ENCODE data around the gene DIABLO. TPM values are rescaled to one million over a fixed set of nuclear protein-coding genes. Genes with fewer than 3 reads are reported as not detected.
A peak's percentile ranks its signal among the peaks of the same experiment; 100 is the strongest.
"Not testable (repeated sequence)": the region's sequence is repeated elsewhere in the genome, so short reads cannot be mapped to it uniquely, and the experiment has no call there.

Gene DIABLO
- 10 to 100 TPM; 17.9 to 31.1 TPM for polyA plus RNA-seq

DNA sequence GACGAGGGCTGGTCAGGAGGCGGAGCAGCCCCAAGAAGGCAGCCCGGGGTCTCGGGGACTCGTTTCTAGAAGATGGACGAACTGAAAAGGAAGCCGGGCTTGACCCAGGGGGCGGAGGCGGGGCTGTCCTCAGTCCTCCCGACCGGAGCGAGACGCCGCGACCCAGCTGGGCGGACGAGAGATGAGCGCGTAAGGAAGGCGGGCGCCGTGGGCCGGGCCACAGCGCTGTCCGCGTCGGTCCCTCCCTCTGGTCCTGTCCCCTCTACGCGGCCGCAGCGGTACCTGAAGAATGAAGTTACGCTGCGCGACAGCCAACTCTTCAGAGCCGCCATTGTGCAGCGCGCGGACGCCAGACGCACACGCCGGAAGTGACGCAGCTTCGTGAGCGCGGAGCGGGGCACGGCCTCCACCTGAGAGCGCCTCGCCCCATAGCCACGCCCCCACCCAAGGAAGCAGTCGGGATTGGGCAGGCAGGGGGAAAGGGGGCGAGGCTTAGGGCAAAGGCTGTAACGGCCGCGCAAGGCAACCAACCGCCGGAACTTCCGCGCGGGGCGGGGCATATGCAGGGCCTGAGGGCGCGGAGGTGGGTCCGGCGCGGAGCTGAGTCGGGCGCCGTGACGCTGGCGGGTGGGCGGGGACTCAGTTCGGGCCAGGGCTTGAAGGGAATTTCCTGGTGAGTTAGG, at the start of gene DIABLO:
Gene DIABLO (minus strand): TSS at position 370 of the 683 bp plus-strand sequence. CDS start 38 bp downstream, at position 332.
- Histone ChIP-seq H3K27me3 (ENCODE audit: control insufficient read depth in 1 of 2, insufficient read depth in 2 of 2, low read length in 2 of 2) (no peaks in the 10 kb centered on the region), H3K4me1 (ENCODE audit: control insufficient read depth in 2 of 2, insufficient read depth in 2 of 2, low read length in 1 of 2) (peaks cover 3 to 13% of the 10 kb centered on the region in 2 donors), H3K9me3 (ENCODE audit: control insufficient read depth in 2 of 2, insufficient read depth in 1 of 2, low read depth in 1 of 2, low read length in 1 of 2) (peaks cover 0 to 2% of the 10 kb centered on the region in 2 donors), H3K36me3 (ENCODE audit: control insufficient read depth in 2 of 2, insufficient read depth in 2 of 2, low read length in 1 of 2) (peaks cover 3 to 11% of the 10 kb centered on the region in 2 donors), H3K4me3 (ENCODE audit: low read depth in 1 of 2, low read length in 2 of 2) (peak within 1 kb of the TSS; percentile 70 to 84), H3K27ac (ENCODE audit: low read depth in 2 of 2, low read length in 1 of 2) (peak within 1 kb of the TSS; percentile 96 to 100)
- WGBS, 2 donors: 0% methylated on average over 66 to 74 of the region's 74 CpGs

DNA sequence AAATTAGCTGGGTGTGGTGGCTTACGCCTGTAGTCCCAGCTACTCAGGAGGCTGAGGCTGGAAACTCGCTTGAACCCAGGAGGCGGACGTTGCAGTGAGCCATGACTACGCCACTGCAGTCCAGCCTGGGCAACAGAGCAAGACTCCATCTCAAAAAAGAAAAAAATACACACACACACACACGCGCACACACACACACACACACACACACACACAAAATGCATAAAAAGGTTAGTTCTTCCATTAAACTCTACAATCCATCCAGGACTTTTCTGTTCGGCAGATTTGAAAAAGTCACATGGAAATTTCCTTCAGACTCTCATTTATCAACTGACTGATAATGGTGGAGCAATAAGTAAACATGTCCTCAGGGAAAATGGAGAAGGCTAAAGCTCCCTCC, 49.6 kb upstream of the DIABLO start:
- no peak overlapping the region for H3K4me3 ChIP-seq (ENCODE audit: low read depth in 1 of 2, low read length in 2 of 2)
- no peaks in the 10 kb centered on the region for H3K27me3 ChIP-seq (ENCODE audit: control insufficient read depth in 1 of 2, insufficient read depth in 2 of 2, low read length in 2 of 2)
- H3K9me3 ChIP-seq (ENCODE audit: control insufficient read depth in 2 of 2, insufficient read depth in 1 of 2, low read depth in 1 of 2, low read length in 1 of 2): no peaks in the 10 kb centered on the region
- WGBS, 2 donors: 78% methylated on average over 8 of the region's 8 CpGs
- no peaks in the 10 kb centered on the region for H3K4me1 ChIP-seq (ENCODE audit: control insufficient read depth in 2 of 2, insufficient read depth in 2 of 2, low read length in 1 of 2)
- H3K36me3 ChIP-seq (ENCODE audit: control insufficient read depth in 2 of 2, insufficient read depth in 2 of 2, low read length in 1 of 2): peaks cover 0 to 9% of the 10 kb centered on the region in 2 donors
- no peak overlapping the region for H3K27ac ChIP-seq (ENCODE audit: low read depth in 2 of 2, low read length in 1 of 2)

DNA sequence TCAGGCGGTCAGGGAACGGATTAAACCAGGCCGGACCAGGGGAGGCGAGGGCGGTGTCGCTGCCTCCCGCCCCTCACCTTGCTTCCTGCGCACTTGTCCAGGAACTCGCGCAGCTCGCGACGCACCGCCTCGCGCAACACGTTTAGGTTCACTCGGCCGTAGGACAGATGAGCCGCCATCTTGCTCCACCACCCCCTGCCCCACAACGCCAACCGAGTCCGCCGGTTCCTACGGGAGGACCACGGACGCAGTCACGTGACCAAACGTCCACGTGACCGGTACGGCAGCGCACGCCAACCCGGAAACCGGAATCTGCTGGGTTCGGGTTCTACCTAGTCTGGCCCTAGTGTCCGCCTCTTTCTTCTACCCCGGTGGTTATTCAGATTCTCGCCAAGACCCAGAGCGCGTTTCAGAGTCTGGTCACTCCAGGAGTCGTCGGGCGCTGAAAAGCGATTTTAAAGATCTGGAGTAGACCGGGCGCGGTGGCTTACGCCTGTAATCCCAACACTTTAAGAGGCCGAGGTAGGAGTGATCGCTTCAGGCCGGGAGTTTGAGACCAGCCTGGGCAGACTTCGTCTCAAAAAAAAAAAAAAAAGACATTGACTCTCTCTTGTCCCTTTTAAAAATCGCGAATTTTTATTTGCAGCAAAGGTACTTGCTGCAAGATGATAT, 40.5 kb upstream of the DIABLO start, which contains the start of gene VPS33A:
Gene VPS33A (minus strand): TSS at position 265 of the 672 bp plus-strand sequence. CDS start 86 bp downstream, at position 179.
- 0% methylated on average over 56 of the region's 56 CpGs for WGBS, 2 donors
- H3K36me3 ChIP-seq (ENCODE audit: control insufficient read depth in 2 of 2, insufficient read depth in 2 of 2, low read length in 1 of 2): peaks cover 0 to 3% of the 10 kb centered on the region in 2 donors
- H3K27me3 ChIP-seq (ENCODE audit: control insufficient read depth in 1 of 2, insufficient read depth in 2 of 2, low read length in 2 of 2): no peaks in the 10 kb centered on the region
- H3K4me3 ChIP-seq (ENCODE audit: low read depth in 1 of 2, low read length in 2 of 2): peak within 1 kb of the TSS; percentile 77 to 81
- H3K27ac ChIP-seq (ENCODE audit: low read depth in 2 of 2, low read length in 1 of 2): peak within 1 kb of the TSS; percentile 93 to 95
- H3K4me1 ChIP-seq (ENCODE audit: control insufficient read depth in 2 of 2, insufficient read depth in 2 of 2, low read length in 1 of 2): peaks cover 0 to 2% of the 10 kb centered on the region in 2 donors
- H3K9me3 ChIP-seq (ENCODE audit: control insufficient read depth in 2 of 2, insufficient read depth in 1 of 2, low read depth in 1 of 2, low read length in 1 of 2): no peaks in the 10 kb centered on the region

DNA sequence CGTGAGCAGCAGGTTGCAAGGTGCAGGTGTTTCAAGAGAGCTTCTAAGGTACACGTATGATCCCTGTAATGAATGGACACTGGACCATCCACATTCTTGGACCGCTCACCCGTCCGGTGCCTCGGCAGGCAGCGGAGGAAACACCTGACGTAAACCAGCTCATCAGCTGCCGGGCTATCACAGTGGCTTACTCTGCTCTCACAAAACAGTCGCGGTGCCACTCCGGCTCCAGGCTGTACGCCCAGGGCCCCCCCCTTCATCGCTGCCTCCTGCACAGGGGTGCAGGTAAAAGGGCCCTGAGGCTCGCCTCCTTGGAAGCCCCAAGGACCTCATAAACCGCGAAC, 40.0 kb upstream of the DIABLO start:
- H3K9me3 ChIP-seq (ENCODE audit: control insufficient read depth in 2 of 2, insufficient read depth in 1 of 2, low read depth in 1 of 2, low read length in 1 of 2): no peaks in the 10 kb centered on the region
- peak overlapping the region; percentile 77 to 81 for H3K4me3 ChIP-seq (ENCODE audit: low read depth in 1 of 2, low read length in 2 of 2)
- H3K27me3 ChIP-seq (ENCODE audit: control insufficient read depth in 1 of 2, insufficient read depth in 2 of 2, low read length in 2 of 2): no peaks in the 10 kb centered on the region
- peak overlapping the region; percentile 93 to 95 for H3K27ac ChIP-seq (ENCODE audit: low read depth in 2 of 2, low read length in 1 of 2)
- peaks cover 0 to 2% of the 10 kb centered on the region in 2 donors for H3K4me1 ChIP-seq (ENCODE audit: control insufficient read depth in 2 of 2, insufficient read depth in 2 of 2, low read length in 1 of 2)
- H3K36me3 ChIP-seq (ENCODE audit: control insufficient read depth in 2 of 2, insufficient read depth in 2 of 2, low read length in 1 of 2): peaks cover 2 to 3% of the 10 kb centered on the region in 2 donors
- 0 to 1% methylated on average over 17 of the region's 17 CpGs for WGBS, 2 donors

DNA sequence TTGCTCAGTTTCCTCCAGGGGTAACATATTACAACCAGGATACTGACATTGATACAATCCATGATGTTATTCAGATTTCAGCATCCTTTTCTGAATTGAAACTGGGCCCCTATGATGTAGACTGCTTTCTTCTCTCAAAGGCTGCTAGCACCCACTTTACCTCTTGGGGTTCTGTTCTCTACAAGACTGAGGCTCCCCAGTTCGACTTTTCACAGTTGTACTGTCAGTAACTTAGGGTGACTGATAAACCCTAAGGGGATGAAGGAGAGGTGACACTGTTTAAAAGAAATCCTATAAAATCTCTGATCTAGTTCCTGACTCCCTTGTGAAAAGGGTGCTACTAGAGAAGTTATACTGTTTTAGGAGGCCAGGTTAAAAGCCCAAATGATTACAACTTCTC, 39.6 kb upstream of the DIABLO start:
- WGBS, 2 donors: 7 to 14% methylated on average over 1 of the region's 1 CpG
- peaks cover 0 to 2% of the 10 kb centered on the region in 2 donors for H3K4me1 ChIP-seq (ENCODE audit: control insufficient read depth in 2 of 2, insufficient read depth in 2 of 2, low read length in 1 of 2)
- no peaks in the 10 kb centered on the region for H3K9me3 ChIP-seq (ENCODE audit: control insufficient read depth in 2 of 2, insufficient read depth in 1 of 2, low read depth in 1 of 2, low read length in 1 of 2)
- peak overlapping the region; percentile 93 to 95 for H3K27ac ChIP-seq (ENCODE audit: low read depth in 2 of 2, low read length in 1 of 2)
- H3K4me3 ChIP-seq (ENCODE audit: low read depth in 1 of 2, low read length in 2 of 2): peak overlapping the region; percentile 77 to 81
- H3K36me3 ChIP-seq (ENCODE audit: control insufficient read depth in 2 of 2, insufficient read depth in 2 of 2, low read length in 1 of 2): peaks cover 2 to 3% of the 10 kb centered on the region in 2 donors
- no peaks in the 10 kb centered on the region for H3K27me3 ChIP-seq (ENCODE audit: control insufficient read depth in 1 of 2, insufficient read depth in 2 of 2, low read length in 2 of 2)

DNA sequence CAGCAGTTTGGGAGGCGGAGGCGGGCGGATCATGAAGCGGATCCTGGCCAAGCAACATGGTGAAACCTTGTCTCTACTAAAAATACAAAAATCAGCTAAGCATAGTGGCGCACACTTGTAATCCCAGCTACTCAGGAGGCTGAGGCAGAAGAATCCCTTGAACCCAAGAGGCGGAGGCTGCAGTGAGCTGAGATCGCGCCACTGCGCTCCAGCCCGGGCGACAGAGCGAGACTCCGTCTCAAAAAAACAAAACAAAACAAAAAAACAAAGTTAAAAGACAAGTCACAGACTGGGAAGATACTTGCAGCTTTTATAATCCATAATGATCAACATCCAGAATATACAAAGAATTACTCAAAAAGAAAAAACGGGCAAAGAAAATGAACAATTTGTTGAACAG, 34.9 kb upstream of the DIABLO start:
- WGBS, 2 donors: 90 to 91% methylated on average over 14 of the region's 14 CpGs
- not testable (repeated sequence) for H3K4me1 ChIP-seq (ENCODE audit: control insufficient read depth in 2 of 2, insufficient read depth in 2 of 2, low read length in 1 of 2); H3K4me3 ChIP-seq (ENCODE audit: low read depth in 1 of 2, low read length in 2 of 2); H3K9me3 ChIP-seq (ENCODE audit: control insufficient read depth in 2 of 2, insufficient read depth in 1 of 2, low read depth in 1 of 2, low read length in 1 of 2); H3K27me3 ChIP-seq (ENCODE audit: control insufficient read depth in 1 of 2, insufficient read depth in 2 of 2, low read length in 2 of 2); H3K36me3 ChIP-seq (ENCODE audit: control insufficient read depth in 2 of 2, insufficient read depth in 2 of 2, low read length in 1 of 2); H3K27ac ChIP-seq (ENCODE audit: low read depth in 2 of 2, low read length in 1 of 2)

DNA sequence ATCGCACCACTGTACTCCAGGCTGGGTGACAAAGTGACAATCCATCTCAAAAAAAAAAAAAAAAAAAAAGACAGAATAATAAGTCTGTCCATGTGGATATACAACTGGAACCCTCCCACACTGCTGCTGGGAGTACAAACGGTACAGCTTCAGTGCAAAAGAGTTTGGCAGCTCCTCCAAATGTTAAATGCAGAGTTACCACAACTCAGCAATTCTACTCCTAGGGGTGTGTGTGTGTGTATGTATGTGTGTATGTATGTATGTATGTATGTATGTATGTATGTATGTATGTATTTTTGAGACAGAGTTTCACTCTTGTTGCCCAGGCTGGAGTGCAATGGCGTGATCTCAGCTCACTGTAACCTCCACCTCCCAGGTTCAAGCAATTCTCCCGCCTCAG, 33.1 kb upstream of the DIABLO start:
- not testable (repeated sequence) for H3K36me3 ChIP-seq (ENCODE audit: control insufficient read depth in 2 of 2, insufficient read depth in 2 of 2, low read length in 1 of 2); H3K9me3 ChIP-seq (ENCODE audit: control insufficient read depth in 2 of 2, insufficient read depth in 1 of 2, low read depth in 1 of 2, low read length in 1 of 2); H3K4me3 ChIP-seq (ENCODE audit: low read depth in 1 of 2, low read length in 2 of 2); H3K4me1 ChIP-seq (ENCODE audit: control insufficient read depth in 2 of 2, insufficient read depth in 2 of 2, low read length in 1 of 2); H3K27me3 ChIP-seq (ENCODE audit: control insufficient read depth in 1 of 2, insufficient read depth in 2 of 2, low read length in 2 of 2); H3K27ac ChIP-seq (ENCODE audit: low read depth in 2 of 2, low read length in 1 of 2)
- 89 to 92% methylated on average over 4 of the region's 4 CpGs for WGBS, 2 donors

DNA sequence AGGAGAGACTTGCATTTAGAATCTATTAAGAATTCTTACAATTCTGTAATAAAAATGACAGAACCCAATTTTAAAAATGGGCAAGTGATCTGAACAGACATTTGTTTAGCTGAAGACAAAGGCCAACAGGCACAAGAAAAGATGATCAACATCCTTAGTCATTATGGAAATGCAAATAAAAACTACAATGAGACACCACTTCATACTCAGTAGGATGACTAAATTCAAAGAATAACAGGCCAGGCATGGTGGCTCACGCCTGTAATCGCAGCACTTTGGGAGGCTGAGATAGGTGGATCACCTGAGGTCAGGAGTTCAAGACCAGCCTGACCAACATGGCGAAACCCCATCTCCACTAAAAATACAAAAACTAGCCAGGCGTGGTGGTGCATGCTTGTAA, 32.6 kb upstream of the DIABLO start:
- not testable (repeated sequence) for H3K27me3 ChIP-seq (ENCODE audit: control insufficient read depth in 1 of 2, insufficient read depth in 2 of 2, low read length in 2 of 2); H3K36me3 ChIP-seq (ENCODE audit: control insufficient read depth in 2 of 2, insufficient read depth in 2 of 2, low read length in 1 of 2); H3K27ac ChIP-seq (ENCODE audit: low read depth in 2 of 2, low read length in 1 of 2); H3K4me1 ChIP-seq (ENCODE audit: control insufficient read depth in 2 of 2, insufficient read depth in 2 of 2, low read length in 1 of 2); H3K4me3 ChIP-seq (ENCODE audit: low read depth in 1 of 2, low read length in 2 of 2); H3K9me3 ChIP-seq (ENCODE audit: control insufficient read depth in 2 of 2, insufficient read depth in 1 of 2, low read depth in 1 of 2, low read length in 1 of 2)
- 94 to 96% methylated on average over 4 of the region's 4 CpGs for WGBS, 2 donors

DNA sequence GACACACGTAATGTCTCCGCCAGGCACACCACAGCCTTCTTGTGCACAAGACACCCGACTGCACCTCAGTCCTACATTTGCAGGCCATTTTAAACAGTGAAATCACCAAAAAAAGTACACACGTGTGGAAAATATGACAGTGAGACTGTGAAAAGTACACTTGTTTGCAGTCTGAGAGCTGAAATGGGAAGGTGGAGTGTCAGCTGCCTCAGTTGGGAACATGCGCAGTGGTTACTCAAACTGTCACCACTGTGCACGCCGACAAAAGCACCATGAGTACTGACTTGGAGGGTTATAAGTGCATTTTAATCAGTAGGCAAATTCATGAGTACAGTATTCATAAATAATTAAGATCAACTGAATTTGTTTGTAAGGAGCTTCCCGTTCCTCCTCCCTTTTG, 24.7 kb upstream of the DIABLO start:
- peaks cover 8% of the 10 kb centered on the region in 2 donors for H3K36me3 ChIP-seq (ENCODE audit: control insufficient read depth in 2 of 2, insufficient read depth in 2 of 2, low read length in 1 of 2)
- no peaks in the 10 kb centered on the region for H3K9me3 ChIP-seq (ENCODE audit: control insufficient read depth in 2 of 2, insufficient read depth in 1 of 2, low read depth in 1 of 2, low read length in 1 of 2)
- H3K4me3 ChIP-seq (ENCODE audit: low read depth in 1 of 2, low read length in 2 of 2): no peak overlapping the region
- WGBS, 2 donors: 95 to 96% methylated on average over 8 of the region's 8 CpGs
- no peaks in the 10 kb centered on the region for H3K4me1 ChIP-seq (ENCODE audit: control insufficient read depth in 2 of 2, insufficient read depth in 2 of 2, low read length in 1 of 2)
- no peaks in the 10 kb centered on the region for H3K27me3 ChIP-seq (ENCODE audit: control insufficient read depth in 1 of 2, insufficient read depth in 2 of 2, low read length in 2 of 2)
- no peak overlapping the region for H3K27ac ChIP-seq (ENCODE audit: low read depth in 2 of 2, low read length in 1 of 2)

DNA sequence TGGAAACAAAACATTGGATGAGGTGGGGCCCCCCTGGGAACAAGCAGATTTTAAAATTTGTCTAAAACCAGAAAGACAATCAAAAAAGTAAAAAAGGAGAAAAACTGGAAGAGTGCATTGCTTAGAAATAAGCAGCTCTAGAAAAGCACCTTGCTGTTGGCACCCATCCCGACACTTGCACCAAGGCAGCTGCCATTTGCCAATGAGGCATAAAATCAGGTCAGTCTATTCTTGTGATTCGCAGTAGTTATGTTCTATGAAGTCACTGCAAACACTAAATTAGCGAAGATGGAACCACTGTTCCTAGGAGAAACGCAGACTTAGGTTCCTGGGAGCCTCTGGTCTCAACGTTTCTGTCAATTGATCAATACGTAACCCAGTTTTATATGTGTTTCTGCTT, 24.2 kb upstream of the DIABLO start:
- H3K4me1 ChIP-seq (ENCODE audit: control insufficient read depth in 2 of 2, insufficient read depth in 2 of 2, low read length in 1 of 2): no peaks in the 10 kb centered on the region
- no peaks in the 10 kb centered on the region for H3K27me3 ChIP-seq (ENCODE audit: control insufficient read depth in 1 of 2, insufficient read depth in 2 of 2, low read length in 2 of 2)
- peaks cover 8% of the 10 kb centered on the region in 2 donors for H3K36me3 ChIP-seq (ENCODE audit: control insufficient read depth in 2 of 2, insufficient read depth in 2 of 2, low read length in 1 of 2)
- H3K4me3 ChIP-seq (ENCODE audit: low read depth in 1 of 2, low read length in 2 of 2): no peak overlapping the region
- no peak overlapping the region for H3K27ac ChIP-seq (ENCODE audit: low read depth in 2 of 2, low read length in 1 of 2)
- 92 to 93% methylated on average over 6 of the region's 6 CpGs for WGBS, 2 donors
- no peaks in the 10 kb centered on the region for H3K9me3 ChIP-seq (ENCODE audit: control insufficient read depth in 2 of 2, insufficient read depth in 1 of 2, low read depth in 1 of 2, low read length in 1 of 2)

Measured in esophagus (tissue), 2 donors.